Tibial nerve (tissue), 4 donors: Measurements from ENCODE around the gene ALAS1. TPM values are rescaled to one million over a fixed set of nuclear protein-coding genes. Genes with fewer than 3 reads are reported as not detected.

ENCODE experiments used
- DNase-seq, 2 donors: peaks; one replicate each; pipeline ENCODE4 v3.0.0-alpha.2; 2019; ENCODE audit warnings: low spot score in 2 of 2
- H3K27ac ChIP-seq, 4 donors: fragments of 200-600 bp; sonication (generic) in 3 of 4; one replicate each; pipeline ENCODE4 v1.5.1; 2017 to 2019; ENCODE audit warnings: mild to moderate bottlenecking in 1 of 4
- H3K27me3 ChIP-seq, 2 donors: fragments of 200-600 bp; sonication (generic) in 1 of 2; one replicate each; pipeline versions ENCODE4 v1.5.1 to v1.6.0; 2017 to 2019
- H3K36me3 ChIP-seq, 3 donors: fragments of 200-600 bp; sonication (generic); one replicate each; pipeline ENCODE4 v1.5.1; 2018 to 2019
- H3K4me1 ChIP-seq, 4 donors: fragments of 200-600 bp; sonication (generic) in 3 of 4; one replicate each; pipeline ENCODE4 v1.5.1; 2017 to 2019
- H3K4me3 ChIP-seq, 4 donors: fragments of 200-600 bp; sonication (generic) in 3 of 4; one replicate each; pipeline ENCODE4 v1.5.1; 2017 to 2019; ENCODE audit warnings: mild to moderate bottlenecking in 1 of 4, moderate library complexity in 1 of 4
- H3K9me3 ChIP-seq, 4 donors: fragments of 200-600 bp; sonication (generic) in 3 of 4; one replicate each; pipeline ENCODE4 v1.5.1; 2017 to 2019
- CTCF ChIP-seq, 5 experiments: fragments of 200-600 bp in 3 of 5; fragments of 450-650 bp in 2 of 5; sonication (generic) in 3 of 5; IDR thresholded peaks; one replicate each; pipeline ENCODE4 v1.5.1; 2016 to 2019; ENCODE audit warnings: antibody characterized with exemption in 5 of 5, mild to moderate bottlenecking in 3 of 5, moderate library complexity in 2 of 5
- EP300 ChIP-seq, 2 donors: sonication (generic); formaldehyde crosslinking; IDR thresholded peaks; one replicate each; pipeline ENCODE4 v1.6.1; 2017; ENCODE audit warnings: antibody characterized with exemption in 2 of 2, mild to moderate bottlenecking in 1 of 2
- POLR2A ChIP-seq, 2 donors: fragments of 450-650 bp; IDR thresholded peaks; one replicate each; pipeline ENCODE4 v1.6.1; 2017; ENCODE audit warnings: antibody characterized with exemption in 2 of 2, mild to moderate bottlenecking in 2 of 2, moderate library complexity in 2 of 2
- WGBS, 2 donors: methylation state at CpG; one replicate each; pipeline ENCODE4 v1.1.5; 2018; 5-methylcytosine and 5-hydroxymethylcytosine counted together
- total RNA-seq, 4 donors: library from RNA; depleted of rRNA; stranded (reverse); fragments of >200 nt; gene quantifications; one replicate each; pipeline ENCODE4 v1.1.0, GENCODE V29; 2016

The ALAS1 gene
- total RNA-seq, 4 donors from 2014 or later, result 26.1 to 37.1 (median 32.0) TPM

- TF ChIP-seq CTCF (IDR thresholded peaks at IDR 0.05), result no peak
- TF ChIP-seq EP300 (IDR thresholded peaks at IDR 0.05), result peak in 1 of 2 donors; percentile 51
- TF ChIP-seq POLR2A (IDR thresholded peaks at IDR 0.05), result no peak
- no peak for DNase-seq
- WGBS, 2 donors, result 53 to 58% methylated on average over 12 of the region's 12 CpGs
- peaks cover 0 to 15% (median 5%) of the 10 kb centered on the region in 4 donors for H3K4me1 ChIP-seq
- no peak overlapping the region for H3K4me3 ChIP-seq
- H3K27ac ChIP-seq, result peak overlapping the region in 3 of 4 donors; percentile 64 to 74 (median 70)
- H3K27me3 ChIP-seq, result no peaks in the 10 kb centered on the region
- H3K36me3 ChIP-seq, result peaks cover 9 to 100% (median 32%) of the 10 kb centered on the region in 3 donors
- H3K9me3 ChIP-seq, result no peaks in the 10 kb centered on the region
These were observed 55.6 kb downstream of the ALAS1 start for GRCh38 chr3:52253314-52254304.

GRCh38 chr3:52254608-52255007 lies 56.6 kb downstream of the ALAS1 start:
- peak overlapping the region in 1 of 4 donors; percentile 74 for H3K27ac ChIP-seq
- TF ChIP-seq CTCF (IDR thresholded peaks at IDR 0.05), result no peak
- no peak for TF ChIP-seq POLR2A (IDR thresholded peaks at IDR 0.05)
- TF ChIP-seq EP300 (IDR thresholded peaks at IDR 0.05), result no peak
- H3K4me3 ChIP-seq, result no peak overlapping the region
- no peaks in the 10 kb centered on the region for H3K27me3 ChIP-seq
- peaks cover 0 to 16% (median 7%) of the 10 kb centered on the region in 4 donors for H3K4me1 ChIP-seq
- 80 to 82% methylated on average over 9 of the region's 9 CpGs for WGBS, 2 donors
- H3K36me3 ChIP-seq, result peaks cover 9 to 100% (median 40%) of the 10 kb centered on the region in 3 donors
- H3K9me3 ChIP-seq, result no peaks in the 10 kb centered on the region
- DNase-seq, result no peak

GRCh38 chr3:52256159-52256558 lies 58.2 kb downstream of the ALAS1 start:
- DNase-seq, result no peak
- no peak overlapping the region for H3K4me3 ChIP-seq
- H3K9me3 ChIP-seq, result no peaks in the 10 kb centered on the region
- H3K27ac ChIP-seq, result no peak overlapping the region
- H3K27me3 ChIP-seq, result no peaks in the 10 kb centered on the region
- peaks cover 0 to 20% (median 7%) of the 10 kb centered on the region in 4 donors for H3K4me1 ChIP-seq
- TF ChIP-seq CTCF (IDR thresholded peaks at IDR 0.05) (no peak), EP300 (IDR thresholded peaks at IDR 0.05) (no peak), POLR2A (IDR thresholded peaks at IDR 0.05) (no peak)
- 79 to 93% methylated on average over 3 of the region's 3 CpGs for WGBS, 2 donors
- H3K36me3 ChIP-seq, result peaks cover 9 to 100% (median 46%) of the 10 kb centered on the region in 3 donors

- H3K9me3 ChIP-seq, result no peaks in the 10 kb centered on the region
- no peaks in the 10 kb centered on the region for H3K27me3 ChIP-seq
- no peak overlapping the region for H3K27ac ChIP-seq
- H3K36me3 ChIP-seq, result peaks cover 9 to 100% (median 47%) of the 10 kb centered on the region in 3 donors
- TF ChIP-seq POLR2A (IDR thresholded peaks at IDR 0.05) (no peak), CTCF (IDR thresholded peaks at IDR 0.05) (no peak), EP300 (IDR thresholded peaks at IDR 0.05) (no peak)
- H3K4me3 ChIP-seq, result no peak overlapping the region
- 85 to 87% methylated on average over 4 of the region's 4 CpGs for WGBS, 2 donors
- H3K4me1 ChIP-seq, result peaks cover 0 to 23% (median 7%) of the 10 kb centered on the region in 4 donors
- no peak for DNase-seq
These were observed 58.7 kb downstream of the ALAS1 start for GRCh38 chr3:52256622-52257021.

- 81 to 91% methylated on average over 4 of the region's 4 CpGs for WGBS, 2 donors
- H3K27ac ChIP-seq, result no peak overlapping the region
- DNase-seq, result no peak
- no peak overlapping the region for H3K4me3 ChIP-seq
- no peak for TF ChIP-seq EP300 (IDR thresholded peaks at IDR 0.05)
- TF ChIP-seq POLR2A (IDR thresholded peaks at IDR 0.05), result no peak
- no peak for TF ChIP-seq CTCF (IDR thresholded peaks at IDR 0.05)
- peaks cover 9 to 100% (median 44%) of the 10 kb centered on the region in 3 donors for H3K36me3 ChIP-seq
- no peaks in the 10 kb centered on the region for H3K27me3 ChIP-seq
- H3K4me1 ChIP-seq, result peaks cover 0 to 34% (median 7%) of the 10 kb centered on the region in 4 donors
- no peaks in the 10 kb centered on the region for H3K9me3 ChIP-seq
These were observed 60.0 kb downstream of the ALAS1 start for GRCh38 chr3:52257911-52258310.
